ENCODE data around the gene CCDC34.

CCDC34 gene

DNA sequence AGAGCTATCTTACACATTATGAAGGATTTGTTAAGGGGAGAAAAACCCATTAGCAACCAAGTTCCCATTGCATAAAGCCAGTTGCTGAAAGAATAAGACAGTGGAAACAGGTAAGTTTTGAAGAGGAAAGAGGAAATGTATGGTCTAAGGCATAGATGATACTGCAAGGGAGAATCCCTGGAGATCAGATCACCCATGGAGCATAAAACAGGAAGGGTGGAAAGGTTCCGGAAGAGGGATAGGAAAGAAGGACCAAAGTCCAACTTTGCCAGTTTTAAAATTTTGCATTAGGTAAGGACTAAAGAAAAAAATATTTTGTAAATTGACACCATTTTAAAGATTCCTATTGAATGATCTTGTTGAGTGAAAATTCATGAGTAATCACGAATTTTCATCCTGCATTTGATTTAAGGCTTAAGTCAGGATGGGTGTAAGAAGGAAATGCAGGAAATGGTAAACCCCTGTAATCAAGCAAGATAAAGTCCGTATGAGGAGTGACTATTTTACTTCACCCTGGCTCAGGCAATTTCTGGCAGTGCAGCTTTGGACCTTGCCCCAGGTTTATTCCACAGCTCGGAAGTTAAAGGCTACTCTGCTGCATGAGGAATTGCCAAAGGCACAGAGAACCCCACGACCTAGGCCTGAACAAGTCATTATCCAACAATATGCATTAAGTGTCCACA, 70.9 kb downstream of the CCDC34 start:
- DNase-seq (ENCODE audit: low read depth in 1 of 2, low spot score in 1 of 2) = no peak

DNA sequence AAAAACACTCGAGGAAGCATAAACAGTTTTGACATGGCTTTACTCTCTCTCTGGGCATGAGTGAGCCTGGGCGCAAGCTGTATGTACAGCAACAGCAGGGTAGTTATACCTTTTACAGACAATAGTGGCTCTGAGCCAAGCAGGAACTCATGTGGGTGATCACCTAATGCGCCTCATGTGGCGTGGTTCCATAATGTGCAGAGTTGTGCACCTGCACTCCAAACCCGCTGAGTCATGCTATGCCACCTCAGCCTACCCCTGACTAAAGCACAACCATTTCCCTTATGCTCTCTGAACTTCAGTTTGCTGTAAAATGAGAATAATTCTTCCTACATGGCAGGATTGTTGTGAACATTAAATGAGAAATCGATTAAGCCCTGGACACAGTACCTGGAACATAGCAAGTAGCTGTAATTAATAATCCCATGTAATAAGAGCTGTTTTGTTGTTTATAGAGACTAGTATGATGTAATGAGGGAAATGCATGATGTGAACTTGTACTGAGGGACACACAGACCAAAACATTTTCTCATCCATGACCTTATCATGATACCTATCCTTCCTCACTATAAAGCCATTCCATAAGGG, 71.6 kb downstream of the CCDC34 start:
- DNase-seq (ENCODE audit: low read depth in 1 of 2, low spot score in 1 of 2) = no peak

DNA sequence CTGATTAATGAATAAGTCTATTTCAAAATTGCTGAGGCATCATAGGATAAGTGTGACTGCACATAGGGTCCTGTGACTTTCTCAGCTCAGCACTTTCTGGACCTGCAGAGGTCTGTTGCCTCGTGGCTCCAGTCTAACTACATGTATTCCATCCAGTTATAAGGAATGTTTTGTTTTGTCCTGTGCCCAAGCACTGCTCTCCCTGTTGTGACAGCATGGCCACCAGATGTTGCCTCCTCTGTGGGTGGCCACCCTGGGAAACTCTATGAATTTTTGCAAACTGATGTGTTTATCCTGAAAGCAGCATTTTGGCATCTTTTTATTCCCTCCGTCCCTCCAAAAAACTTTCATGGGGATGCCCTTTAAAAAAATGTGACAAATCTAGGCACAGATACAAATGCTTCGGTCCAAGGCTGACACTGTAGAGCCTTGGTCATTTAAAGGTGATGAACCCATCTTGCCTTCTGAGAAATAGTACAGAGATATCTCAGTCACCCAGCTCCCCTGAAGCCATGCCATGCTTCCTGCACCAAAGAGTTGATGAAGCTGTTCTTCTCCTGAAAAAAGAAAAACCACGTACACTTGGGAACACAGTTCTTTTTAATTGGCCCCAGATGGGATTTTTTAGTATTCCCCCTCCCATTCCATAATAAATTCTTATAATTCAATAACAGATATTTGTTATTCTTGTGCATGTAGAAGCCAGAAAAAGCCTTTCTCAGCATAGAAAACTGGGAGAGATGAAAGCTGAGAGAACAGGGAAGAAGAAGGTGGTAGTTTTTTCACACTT, 72.6 kb downstream of the CCDC34 start:
- no peak for DNase-seq (ENCODE audit: low read depth in 1 of 2, low spot score in 1 of 2)
